Immature natural killer cell (primary cell): ENCODE results near the gene SLC7A7. TPM values are rescaled to one million over a fixed set of nuclear protein-coding genes. Genes with fewer than 3 reads are reported as not detected.
"Not testable (repeated sequence)": the region's sequence is repeated elsewhere in the genome, so short reads cannot be mapped to it uniquely, and the experiment has no call there.

Source experiments
- DNase-seq, 3 donors: peaks; one replicate each; pipeline ENCODE4 v3.0.0; 2022; ENCODE audit warnings: mixed read lengths in 1 of 3
- H3K27ac Mint-ChIP-seq, 6 donors: one replicate each; pipeline ENCODE4 v1.8.0; 2020; ENCODE audit warnings: mixed read lengths in 6 of 6, mild to moderate bottlenecking in 5 of 6, inconsistent platforms in 4 of 6, moderate library complexity in 3 of 6
- H3K27me3 Mint-ChIP-seq, 3 donors: one replicate each; pipeline ENCODE4 v1.8.0; 2020 to 2021; ENCODE audit warnings: low read depth in 3 of 3, mild to moderate bottlenecking in 3 of 3, mixed read lengths in 3 of 3, moderate library complexity in 3 of 3, inconsistent platforms in 1 of 3
- H3K36me3 Mint-ChIP-seq, 3 donors: one replicate each; pipeline ENCODE4 v1.8.0; 2020; ENCODE audit warnings: mixed read lengths in 3 of 3, inconsistent platforms in 2 of 3, mild to moderate bottlenecking in 2 of 3
- H3K4me1 Mint-ChIP-seq, 2 donors: one replicate each; pipeline ENCODE4 v1.8.0; 2020; ENCODE audit warnings: inconsistent platforms in 2 of 2, mild to moderate bottlenecking in 2 of 2, mixed read lengths in 2 of 2, moderate library complexity in 1 of 2
- H3K4me3 Mint-ChIP-seq, 5 donors: one replicate each; pipeline ENCODE4 v1.8.0; 2020; ENCODE audit warnings: mild to moderate bottlenecking in 5 of 5, mixed read lengths in 5 of 5, inconsistent platforms in 3 of 5, moderate library complexity in 3 of 5
- H3K9me3 Mint-ChIP-seq, 6 donors: one replicate each; pipeline ENCODE4 v1.8.0; 2020; ENCODE audit warnings: mild to moderate bottlenecking in 6 of 6, mixed read lengths in 6 of 6, inconsistent platforms in 4 of 6, moderate library complexity in 3 of 6
- polyA plus RNA-seq, 3 donors: library from polyadenylated mRNA; unstranded; fragments of 300-500 nt; fragmentation: Illumina TruSeq; gene quantifications; one replicate each; pipeline ENCODE4 v1.2.3, GENCODE V29; 2021

Gene SLC7A7
- polyA plus RNA-seq, 3 donors from 2014 or later, result 0.67 to 5.8 (median 1.1) TPM

DNA sequence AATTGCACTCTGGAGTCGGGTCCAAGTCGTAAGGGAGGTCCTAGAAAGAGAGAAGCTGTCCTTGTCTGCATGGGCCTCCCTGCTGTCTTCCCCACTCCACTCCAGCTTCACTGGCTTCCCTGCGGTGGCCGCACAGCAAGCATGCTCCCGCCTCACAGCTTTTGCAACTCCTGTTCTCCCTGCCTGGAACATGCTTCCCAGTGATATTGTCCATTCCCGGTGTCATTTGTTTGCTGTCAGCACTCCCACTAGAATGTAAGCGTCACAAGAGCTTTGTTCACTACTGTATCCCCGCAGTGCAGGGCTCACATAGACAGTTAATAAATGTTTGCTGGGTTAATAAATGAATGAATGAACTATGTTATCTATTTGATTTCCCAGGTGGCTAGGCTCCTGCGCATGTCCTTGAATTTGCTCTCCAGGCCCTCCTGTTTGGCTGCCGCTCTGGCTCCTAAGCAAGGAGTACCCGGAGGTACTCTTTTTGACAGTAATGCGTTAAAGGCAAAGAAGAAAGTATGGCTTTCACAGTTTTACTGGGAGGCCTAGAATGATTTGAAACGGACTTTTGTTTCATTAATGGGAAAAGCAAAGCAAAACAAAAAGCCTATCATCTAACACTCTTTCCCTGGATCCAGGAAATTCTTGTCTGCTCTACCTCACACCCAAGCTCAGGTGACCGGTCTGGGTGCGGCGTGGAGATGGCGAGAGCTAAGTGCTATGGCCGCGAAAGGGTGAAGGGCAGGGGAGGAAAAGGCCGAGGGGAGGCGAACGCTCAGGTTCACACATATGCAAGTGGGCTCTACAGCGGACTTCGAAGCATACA lies 6.2 kb upstream of the SLC7A7 start:
- peaks cover 9% of the 10 kb centered on the region in 2 donors for H3K4me1 Mint-ChIP-seq
- no peaks in the 10 kb centered on the region for H3K36me3 Mint-ChIP-seq
- no peak overlapping the region for H3K27ac Mint-ChIP-seq
- no peak for DNase-seq
- H3K4me3 Mint-ChIP-seq, result peak overlapping the region in 3 of 5 donors; percentile 8 to 30 (median 8)
- H3K27me3 Mint-ChIP-seq, result peaks cover 9 to 27% (median 16%) of the 10 kb centered on the region in 3 donors
- H3K9me3 Mint-ChIP-seq, result no peaks in the 10 kb centered on the region

DNA sequence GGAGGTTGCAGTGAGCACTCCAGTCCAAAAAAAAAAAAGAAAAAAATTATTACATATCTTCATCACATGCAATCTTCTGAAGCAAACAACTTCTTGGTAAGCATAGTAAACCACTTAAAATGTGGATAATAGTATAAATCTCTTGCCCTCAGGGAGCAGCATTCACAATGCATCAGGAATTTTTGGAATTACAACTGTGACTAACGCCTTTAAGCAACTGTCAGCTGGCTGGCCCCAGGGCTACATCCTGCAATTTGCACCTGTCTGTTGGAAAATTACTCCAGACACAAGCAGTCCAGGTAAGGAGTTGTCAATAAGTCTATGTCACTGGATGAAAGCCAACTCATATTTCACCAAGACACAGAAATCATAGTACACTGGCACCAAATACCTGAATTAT lies 5.5 kb upstream of the SLC7A7 start:
- peaks cover 9% of the 10 kb centered on the region in 2 donors for H3K4me1 Mint-ChIP-seq
- peaks cover 13 to 27% (median 16%) of the 10 kb centered on the region in 3 donors for H3K27me3 Mint-ChIP-seq
- no peak overlapping the region for H3K4me3 Mint-ChIP-seq
- H3K9me3 Mint-ChIP-seq, result peaks cover 0 to 1% (median 0%) of the 10 kb centered on the region in 6 donors
- no peak for DNase-seq
- no peak overlapping the region for H3K27ac Mint-ChIP-seq
- H3K36me3 Mint-ChIP-seq, result no peaks in the 10 kb centered on the region

DNA sequence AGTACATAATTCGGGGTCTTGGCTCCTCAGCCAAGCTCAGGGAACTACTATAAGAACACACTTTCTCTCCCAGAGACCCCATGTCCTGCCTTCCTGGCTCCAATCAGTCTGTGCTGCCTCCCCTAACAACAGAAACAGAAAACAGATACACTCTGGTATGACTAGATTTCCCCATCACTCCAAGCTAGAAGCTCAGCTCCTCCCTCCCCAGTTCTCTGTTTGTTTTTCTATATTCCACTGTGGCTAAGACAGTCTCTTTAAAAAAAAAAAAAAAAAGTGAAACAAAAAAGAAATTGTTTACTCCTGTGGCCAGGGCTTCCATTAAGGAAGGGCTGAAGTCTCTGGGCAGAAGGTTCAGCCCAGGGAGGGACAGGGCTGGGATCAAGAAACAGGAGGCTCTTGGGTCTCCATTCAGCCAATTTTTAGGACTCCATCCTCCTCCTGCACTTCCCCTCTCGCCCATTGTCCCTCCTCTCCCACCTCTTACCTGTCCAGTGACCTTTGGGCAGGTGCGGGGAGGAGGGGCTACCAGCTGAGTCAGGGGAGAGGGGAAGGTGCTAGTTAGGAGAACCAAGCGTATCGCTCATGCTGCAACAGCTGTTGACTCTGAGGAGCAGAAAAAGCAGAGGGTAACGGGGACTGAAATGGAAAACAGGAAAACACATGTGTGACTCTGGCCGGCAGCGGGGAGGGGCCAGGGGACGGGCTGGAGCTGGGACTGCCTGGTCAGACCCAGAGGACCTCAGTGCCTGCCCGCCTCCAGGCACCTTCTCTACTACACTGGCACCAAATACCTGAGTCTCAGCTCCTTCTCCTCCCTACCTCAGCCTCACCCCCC lies 4.1 kb upstream of the SLC7A7 start:
- Mint-ChIP-seq H3K27ac (no peak overlapping the region), H3K4me3 (no peak overlapping the region), H3K9me3 (peaks cover 0 to 1% (median 0%) of the 10 kb centered on the region in 6 donors), H3K27me3 (peaks cover 10 to 22% (median 12%) of the 10 kb centered on the region in 3 donors), H3K36me3 (no peaks in the 10 kb centered on the region), H3K4me1 (peaks cover 9% of the 10 kb centered on the region in 2 donors)
- no peak for DNase-seq

DNA sequence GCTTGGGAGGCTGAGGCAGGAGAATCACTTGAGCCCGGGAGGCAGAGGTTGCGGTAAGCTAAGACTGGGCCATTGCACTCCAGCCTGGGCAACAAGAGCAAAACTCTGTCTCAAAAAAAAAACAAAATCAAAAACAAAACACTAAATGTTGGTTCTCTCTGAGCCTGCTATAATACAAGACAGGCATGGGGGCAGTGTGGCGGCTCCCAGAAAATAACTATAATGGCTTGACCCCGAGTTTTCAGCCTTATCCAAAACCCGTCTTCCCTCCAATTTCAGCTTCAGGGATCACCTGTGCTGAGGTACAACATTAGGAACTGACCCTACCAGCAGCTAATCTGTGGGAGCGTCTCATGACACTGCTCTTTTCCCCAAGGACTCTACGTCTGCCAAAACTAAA lies 862 bp downstream of the SLC7A7 start:
- H3K27ac Mint-ChIP-seq, result peak overlapping the region in 1 of 6 donors; percentile 51
- no peak overlapping the region for H3K4me3 Mint-ChIP-seq
- peaks cover 5 to 13% (median 5%) of the 10 kb centered on the region in 3 donors for H3K27me3 Mint-ChIP-seq
- H3K9me3 Mint-ChIP-seq, result peaks cover 0 to 1% (median 0%) of the 10 kb centered on the region in 6 donors
- H3K36me3 Mint-ChIP-seq, result no peaks in the 10 kb centered on the region
- no peaks in the 10 kb centered on the region for H3K4me1 Mint-ChIP-seq
- DNase-seq, result no peak

DNA sequence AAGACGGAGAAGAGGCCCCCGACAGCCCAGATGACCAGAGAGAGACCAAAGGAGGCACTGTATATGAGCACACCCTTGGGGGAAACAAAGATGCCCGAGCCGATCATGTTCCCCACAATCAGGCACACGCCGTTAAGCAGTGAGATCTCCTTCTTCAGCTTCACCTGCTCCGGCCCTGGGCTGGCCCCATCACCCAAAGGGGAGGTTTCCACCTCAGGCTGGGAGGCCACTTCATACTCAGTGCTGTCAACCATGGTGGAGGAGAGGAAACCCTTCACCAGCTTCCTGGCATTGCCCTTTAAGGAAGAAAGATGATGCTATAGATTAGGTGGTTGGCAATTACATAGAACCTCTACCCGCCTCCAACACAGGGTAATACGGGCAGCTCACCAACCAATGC lies 2.1 kb downstream of the SLC7A7 start:
- H3K27ac Mint-ChIP-seq, result no peak overlapping the region
- no peaks in the 10 kb centered on the region for H3K4me1 Mint-ChIP-seq
- H3K27me3 Mint-ChIP-seq, result peaks cover 0 to 15% (median 3%) of the 10 kb centered on the region in 3 donors
- H3K4me3 Mint-ChIP-seq, result no peak overlapping the region
- H3K36me3 Mint-ChIP-seq, result no peaks in the 10 kb centered on the region
- peaks cover 0 to 1% (median 0%) of the 10 kb centered on the region in 6 donors for H3K9me3 Mint-ChIP-seq
- DNase-seq, result no peak

DNA sequence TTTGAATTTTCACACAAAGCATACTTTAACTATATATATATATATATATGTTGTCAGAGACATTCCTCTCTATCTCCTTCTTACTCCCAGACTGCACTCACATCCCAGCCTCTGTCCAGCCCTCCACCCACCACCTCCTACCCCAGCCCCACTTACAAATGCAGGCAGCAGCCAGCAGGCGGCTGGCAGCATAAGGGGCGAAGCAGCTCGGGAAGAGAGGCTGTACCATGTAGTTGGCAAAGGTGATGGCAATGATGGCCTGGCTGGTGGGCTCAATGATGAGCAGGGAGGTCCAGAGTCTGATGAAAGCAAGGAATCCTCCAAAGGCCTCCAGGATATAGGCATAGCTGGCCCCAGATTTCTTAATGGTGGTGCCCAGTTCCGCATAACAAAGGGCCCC lies 2.5 kb downstream of the SLC7A7 start:
- no peaks in the 10 kb centered on the region for H3K4me1 Mint-ChIP-seq
- peaks cover 0 to 15% (median 5%) of the 10 kb centered on the region in 3 donors for H3K27me3 Mint-ChIP-seq
- peaks cover 0 to 1% (median 0%) of the 10 kb centered on the region in 6 donors for H3K9me3 Mint-ChIP-seq
- no peak for DNase-seq
- no peak overlapping the region for H3K4me3 Mint-ChIP-seq
- H3K36me3 Mint-ChIP-seq, result no peaks in the 10 kb centered on the region
- H3K27ac Mint-ChIP-seq, result no peak overlapping the region

DNA sequence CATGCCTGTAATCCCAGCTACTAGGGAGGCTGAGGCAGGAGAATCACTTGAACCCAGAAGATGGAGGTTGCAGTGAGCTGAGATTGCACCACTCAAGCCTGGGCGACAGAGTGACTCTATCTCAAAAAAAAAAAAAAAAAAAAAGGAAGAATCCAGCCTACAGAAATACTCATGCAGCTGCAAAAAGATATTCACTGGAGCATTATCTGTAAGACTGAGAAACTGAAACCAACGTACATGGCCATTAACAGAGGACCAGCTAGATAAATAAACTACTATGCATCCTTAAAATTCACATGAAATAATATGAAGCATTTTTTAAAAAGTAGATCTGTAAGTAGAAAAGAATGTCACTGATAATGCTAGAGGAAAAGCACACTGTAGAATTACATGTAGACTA lies 3.5 kb downstream of the SLC7A7 start:
- no peak for DNase-seq
- H3K4me3 Mint-ChIP-seq, result no peak overlapping the region
- no peaks in the 10 kb centered on the region for H3K36me3 Mint-ChIP-seq
- H3K27me3 Mint-ChIP-seq, result peaks cover 0 to 18% (median 7%) of the 10 kb centered on the region in 3 donors
- H3K27ac Mint-ChIP-seq, result no peak overlapping the region
- H3K9me3 Mint-ChIP-seq, result peaks cover 0 to 1% (median 0%) of the 10 kb centered on the region in 6 donors
- no peaks in the 10 kb centered on the region for H3K4me1 Mint-ChIP-seq

DNA sequence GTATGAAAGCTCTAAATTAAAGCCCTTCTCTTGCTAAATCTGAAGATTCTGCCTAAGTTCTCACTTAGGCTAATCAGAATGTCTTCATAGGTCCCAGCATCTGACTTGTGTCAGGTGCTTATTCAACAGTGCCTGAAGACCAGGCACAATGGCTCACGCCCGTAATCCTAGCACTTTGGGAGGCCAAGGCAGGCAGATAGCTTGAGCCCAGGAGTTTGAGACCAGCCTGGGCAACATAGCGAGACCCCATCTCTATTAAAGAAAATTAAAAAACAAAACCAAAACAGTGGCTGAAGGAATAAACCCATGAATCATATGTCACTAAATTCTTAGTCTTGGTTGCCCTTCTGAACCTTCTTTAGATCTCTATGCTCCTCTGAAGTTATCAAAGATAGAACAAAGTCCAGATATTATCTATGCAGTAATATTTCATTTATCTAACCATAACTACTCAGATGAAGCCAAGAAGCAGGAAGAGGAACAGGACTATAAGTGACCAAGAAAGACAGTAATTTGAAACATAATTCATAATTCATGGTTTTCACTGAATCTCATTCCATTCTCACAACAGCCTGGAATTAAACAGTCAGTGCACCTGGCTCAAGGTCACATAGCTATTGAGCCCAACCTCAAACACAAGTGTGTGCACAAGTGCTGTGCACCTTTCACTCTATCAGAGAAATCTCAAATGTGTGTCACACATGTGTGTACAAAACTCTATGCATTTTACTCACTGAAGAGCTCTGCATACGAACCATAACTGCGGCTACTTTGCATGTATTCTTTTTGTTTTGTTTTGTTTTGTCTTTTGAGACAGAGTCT lies 6.6 kb downstream of the SLC7A7 start:
- DNase-seq, result no peak
- H3K4me1 Mint-ChIP-seq, result no peaks in the 10 kb centered on the region
- H3K27ac Mint-ChIP-seq, result no peak overlapping the region
- no peaks in the 10 kb centered on the region for H3K9me3 Mint-ChIP-seq
- peaks cover 7 to 14% (median 9%) of the 10 kb centered on the region in 3 donors for H3K27me3 Mint-ChIP-seq
- no peak overlapping the region for H3K4me3 Mint-ChIP-seq
- no peaks in the 10 kb centered on the region for H3K36me3 Mint-ChIP-seq

DNA sequence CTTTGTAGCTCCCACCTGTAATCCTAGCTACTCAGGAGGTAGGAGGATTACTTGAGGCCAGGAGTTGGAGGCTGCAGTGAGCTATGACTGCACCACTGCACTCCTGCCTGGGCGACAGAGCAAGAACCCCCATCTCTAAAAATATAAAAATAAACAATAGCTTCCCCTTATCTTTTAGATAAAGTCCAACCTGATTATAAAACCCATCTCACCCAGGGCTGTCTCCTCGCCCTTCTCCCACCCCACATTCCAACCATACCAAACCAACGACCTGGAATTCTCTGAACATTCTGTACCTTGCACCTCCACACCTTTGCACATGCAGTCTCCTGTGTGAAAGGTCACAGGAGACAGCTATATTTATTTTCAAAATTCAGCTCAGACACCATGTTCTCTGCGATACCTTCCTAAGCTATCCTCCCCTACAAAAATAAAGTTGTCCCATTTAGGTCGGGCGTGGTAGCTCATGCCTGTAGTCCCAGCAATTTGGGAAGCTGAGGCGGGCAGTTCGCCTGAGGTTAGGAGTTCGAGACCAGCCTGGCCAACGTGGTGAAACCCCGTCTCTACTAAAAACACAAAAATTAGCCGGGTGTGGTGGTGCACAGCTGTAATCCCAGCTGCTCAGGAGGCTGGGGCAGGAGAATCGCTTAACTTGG lies 7.7 kb downstream of the SLC7A7 start:
- peaks cover 7 to 14% (median 9%) of the 10 kb centered on the region in 3 donors for H3K27me3 Mint-ChIP-seq
- H3K4me3 Mint-ChIP-seq, result no peak overlapping the region
- no peaks in the 10 kb centered on the region for H3K4me1 Mint-ChIP-seq
- H3K36me3 Mint-ChIP-seq, result no peaks in the 10 kb centered on the region
- H3K9me3 Mint-ChIP-seq, result no peaks in the 10 kb centered on the region
- no peak overlapping the region for H3K27ac Mint-ChIP-seq
- no peak for DNase-seq

DNA sequence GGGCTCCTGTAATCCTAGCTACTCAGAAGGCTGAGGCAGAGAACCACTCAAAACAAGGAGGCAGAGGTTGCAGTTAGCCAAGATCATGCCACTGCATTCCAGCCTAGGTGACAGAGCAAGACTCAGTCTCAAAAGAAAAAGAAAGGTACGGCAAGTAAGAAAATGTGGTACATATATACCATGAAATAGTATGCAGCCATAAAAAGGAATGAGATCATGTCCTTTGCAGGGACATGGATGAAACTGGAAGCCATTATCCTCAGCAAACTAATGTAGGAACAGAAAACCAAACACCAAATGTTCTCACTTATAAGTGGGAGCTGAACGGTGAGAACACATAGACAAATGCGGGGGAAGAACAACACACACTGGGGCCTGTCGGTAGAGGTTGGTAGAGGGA lies 10.0 kb downstream of the SLC7A7 start:
- H3K27me3 Mint-ChIP-seq, result peaks cover 11 to 14% (median 12%) of the 10 kb centered on the region in 3 donors
- H3K4me1 Mint-ChIP-seq, H3K36me3 Mint-ChIP-seq, H3K27ac Mint-ChIP-seq, H3K4me3 Mint-ChIP-seq, DNase-seq, H3K9me3 Mint-ChIP-seq: not testable (repeated sequence)

DNA sequence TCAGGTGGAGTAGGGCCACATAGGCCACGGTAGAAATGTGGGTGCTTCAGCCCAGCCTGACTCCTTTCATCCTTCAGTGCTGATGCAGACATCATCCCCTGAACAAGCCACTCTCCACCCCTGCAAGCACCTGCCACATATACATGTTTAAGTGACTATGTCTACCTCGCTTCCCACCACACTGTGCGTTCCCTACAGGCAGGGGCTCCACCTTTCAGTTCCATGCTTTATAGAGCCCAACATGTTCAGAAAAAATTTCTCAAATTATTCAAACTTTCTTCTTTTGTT lies 11.6 kb downstream of the SLC7A7 start:
- Mint-ChIP-seq H3K4me3 (no peak overlapping the region), H3K27ac (no peak overlapping the region), H3K36me3 (no peaks in the 10 kb centered on the region), H3K9me3 (no peaks in the 10 kb centered on the region), H3K27me3 (peaks cover 7 to 16% (median 12%) of the 10 kb centered on the region in 3 donors), H3K4me1 (no peaks in the 10 kb centered on the region)
- no peak for DNase-seq

DNA sequence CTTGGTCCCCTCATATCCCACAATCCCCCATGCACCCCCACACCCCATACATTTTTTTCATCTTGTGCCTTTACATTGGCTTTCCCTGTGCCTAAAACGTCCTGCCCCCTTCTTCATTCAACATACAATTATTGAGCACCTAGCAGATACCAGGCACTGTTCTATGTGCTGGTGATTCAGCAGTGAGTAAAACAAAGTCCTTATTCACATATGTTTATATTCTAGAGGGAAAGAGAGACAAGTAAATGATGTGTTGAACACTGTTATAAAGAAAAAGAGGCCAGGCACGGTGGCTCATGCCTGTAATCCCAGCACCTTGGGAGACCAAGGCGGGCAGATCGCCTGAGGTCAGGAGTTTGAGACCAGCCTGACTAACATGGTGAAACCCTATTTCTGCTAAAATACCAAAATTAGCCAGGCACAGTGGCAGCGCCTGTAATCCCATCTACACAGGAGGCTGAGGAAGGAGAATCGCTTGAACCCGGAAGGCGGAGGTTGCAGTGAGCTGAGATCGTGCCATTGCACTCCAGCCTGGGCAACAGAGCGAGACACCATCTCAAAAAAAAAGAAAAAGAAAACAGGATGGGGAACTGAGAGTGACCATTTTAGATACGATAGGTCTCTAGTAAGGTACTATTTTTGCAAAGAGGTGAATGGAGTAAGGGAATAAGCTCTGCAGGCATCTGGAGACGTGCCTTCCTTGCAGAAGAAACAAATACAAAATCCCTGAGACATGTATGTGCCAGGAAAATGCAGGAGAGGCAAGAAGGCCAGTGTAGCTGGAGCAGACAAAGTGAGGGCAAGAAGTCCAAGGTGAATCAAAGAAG lies 12.2 kb downstream of the SLC7A7 start:
- H3K36me3 Mint-ChIP-seq, result no peaks in the 10 kb centered on the region
- no peak overlapping the region for H3K27ac Mint-ChIP-seq
- DNase-seq, result no peak
- peaks cover 7 to 14% (median 14%) of the 10 kb centered on the region in 3 donors for H3K27me3 Mint-ChIP-seq
- no peaks in the 10 kb centered on the region for H3K9me3 Mint-ChIP-seq
- H3K4me1 Mint-ChIP-seq, result no peaks in the 10 kb centered on the region
- H3K4me3 Mint-ChIP-seq, result no peak overlapping the region
